Measurements from ENCODE around the gene SFMBT2.
"Not testable (repeated sequence)": the region's sequence is repeated elsewhere in the genome, so short reads cannot be mapped to it uniquely, and the experiment has no call there.

The SFMBT2 gene

DNA sequence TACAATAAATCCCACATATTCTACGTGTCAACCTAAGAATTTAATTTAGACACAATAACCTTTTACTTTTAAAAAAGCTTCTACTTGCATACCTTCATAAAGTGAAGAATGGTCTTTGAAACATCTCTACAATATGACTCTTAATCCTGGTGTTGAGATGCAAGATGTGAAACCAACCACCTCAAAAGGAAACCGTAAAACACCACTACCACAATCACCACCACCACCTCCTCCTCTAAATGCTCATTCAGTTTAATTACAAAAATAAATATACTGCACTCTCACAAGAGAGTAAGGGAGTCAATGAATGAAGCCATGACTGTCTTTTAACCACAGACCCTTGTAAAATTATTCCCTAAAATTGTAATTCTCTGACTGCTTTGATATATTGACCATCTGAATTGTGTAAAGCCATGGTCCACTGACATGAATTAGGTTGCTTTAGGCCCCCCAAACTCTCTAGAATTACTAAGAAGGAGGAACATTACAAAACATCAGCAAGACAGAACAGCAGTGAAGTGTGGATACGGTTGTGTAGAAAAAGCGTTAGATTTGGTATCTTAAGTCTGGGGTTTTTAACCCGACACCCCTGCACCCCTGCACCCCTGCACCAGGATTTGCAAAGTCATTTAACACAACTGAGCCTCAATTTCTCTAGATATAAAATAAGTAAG lies 171.4 kb downstream of the SFMBT2 start:
- in situ Hi-C loops (cut with MboI; ENCODE audit: low sequenced_read_pairs), result no loop called here

DNA sequence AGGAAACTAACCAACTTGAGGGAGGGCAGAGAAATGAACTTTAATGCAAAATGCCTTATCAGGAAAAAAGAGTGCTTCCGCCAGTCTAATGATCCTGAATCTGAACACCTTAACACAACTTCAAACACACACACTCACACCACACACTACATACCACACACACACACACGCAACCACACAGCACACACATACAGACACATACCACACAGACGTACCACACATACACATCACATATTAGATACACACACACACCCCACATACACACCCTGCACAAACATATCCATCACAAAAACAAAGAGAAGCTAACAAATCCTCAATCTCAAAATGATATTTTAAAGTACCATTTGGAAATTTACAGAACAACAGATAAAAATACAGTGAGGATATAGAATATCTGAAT lies 175.5 kb downstream of the SFMBT2 start:
- in situ Hi-C loops (cut with MboI; ENCODE audit: low sequenced_read_pairs), result no loop called here

DNA sequence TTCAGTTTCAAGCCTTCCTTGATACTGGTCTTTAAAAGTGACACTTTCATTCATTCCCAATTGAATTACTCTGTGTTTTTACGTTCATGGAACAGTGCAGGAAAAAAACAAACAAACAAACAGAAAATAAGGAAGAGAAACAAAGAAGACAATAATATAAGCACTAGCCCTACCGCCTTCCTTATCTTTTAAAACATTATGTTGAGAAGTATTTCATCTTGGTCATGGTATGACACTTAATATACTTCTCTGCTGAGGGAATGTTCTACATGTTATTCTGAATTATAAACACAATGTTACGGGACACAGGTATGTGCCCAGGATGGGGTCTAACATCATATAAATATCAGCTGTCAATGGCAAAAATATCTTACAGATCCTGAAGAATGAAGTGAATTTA lies 176.7 kb downstream of the SFMBT2 start:
- in situ Hi-C loops (cut with MboI; ENCODE audit: low sequenced_read_pairs), result no loop called here

DNA sequence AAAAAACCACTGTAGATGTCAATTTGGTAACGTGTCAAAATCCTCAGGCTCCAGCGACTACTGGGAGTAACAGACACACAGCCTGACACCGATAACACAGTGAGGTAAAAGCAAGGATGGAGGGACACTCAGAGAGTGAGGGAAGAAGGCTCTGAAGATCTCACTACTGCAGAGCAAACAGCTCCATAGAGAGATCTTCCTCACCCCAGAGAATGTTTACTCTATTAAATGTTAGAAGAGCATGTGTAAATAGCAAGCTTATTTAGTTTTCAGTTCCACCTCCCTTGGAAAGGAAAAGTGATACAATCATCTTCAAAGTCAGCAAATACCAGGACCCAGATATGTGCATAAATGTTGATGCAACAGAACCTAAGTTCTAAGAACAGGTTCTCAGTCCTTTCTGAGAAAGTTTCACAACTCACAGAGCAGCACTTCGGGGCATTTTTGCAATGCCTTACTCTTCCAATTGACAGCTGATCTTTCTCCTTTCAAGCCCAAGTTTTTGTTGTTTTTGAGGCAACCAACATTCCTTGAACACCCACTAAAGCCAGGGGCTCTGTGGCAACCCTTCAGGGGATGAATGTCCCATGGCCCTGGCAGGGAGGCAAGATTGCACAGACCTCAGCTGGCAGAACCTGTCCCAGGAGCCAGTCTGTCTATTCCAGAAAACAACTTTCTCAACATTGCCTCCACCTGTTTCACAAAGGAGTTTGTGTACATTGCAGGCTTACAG lies 177.4 kb downstream of the SFMBT2 start:
- in situ Hi-C loops (cut with MboI; ENCODE audit: low sequenced_read_pairs), result no loop called here

DNA sequence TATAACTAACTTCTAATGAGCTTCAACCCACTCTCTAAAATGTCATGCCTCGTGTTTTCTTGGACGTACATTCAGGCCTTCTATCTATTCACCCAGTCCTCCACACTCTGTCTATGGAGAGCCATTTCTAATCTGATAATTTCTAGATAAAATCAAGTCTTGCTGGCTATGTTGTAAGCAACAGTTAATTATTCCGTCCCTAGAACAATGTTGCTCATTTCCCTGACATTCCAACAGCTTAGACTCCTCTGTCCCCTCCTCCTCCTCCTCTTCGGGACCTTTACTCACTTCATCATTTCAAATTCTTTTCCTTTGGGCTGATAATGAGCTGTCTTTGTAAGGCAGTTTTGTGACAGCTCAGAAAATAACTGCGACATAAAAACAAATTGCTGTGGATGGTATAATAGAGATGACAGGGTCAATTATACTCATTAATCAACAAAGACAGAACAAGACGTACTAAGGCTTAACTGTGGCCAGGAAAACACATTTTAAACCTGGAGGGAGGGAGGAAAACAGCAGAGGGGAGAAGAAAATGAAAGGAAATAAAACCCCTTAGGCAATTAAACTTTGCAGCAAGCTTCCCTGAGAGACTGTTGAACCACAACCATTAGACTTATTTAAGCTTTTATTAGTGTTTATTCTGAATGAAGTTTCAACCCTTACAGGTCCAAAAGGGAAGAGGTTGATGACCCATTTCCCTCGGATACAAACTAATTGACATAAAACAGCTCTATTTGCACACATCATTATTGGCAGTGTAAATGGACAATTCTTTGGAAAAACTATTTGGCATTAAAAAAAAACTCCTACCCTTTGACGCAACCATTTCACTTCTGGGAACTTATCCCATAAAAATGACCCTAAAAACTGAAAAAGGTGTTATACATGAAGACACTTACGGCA lies 179.1 kb downstream of the SFMBT2 start:
- in situ Hi-C loops (cut with MboI; ENCODE audit: low sequenced_read_pairs), result no loop called here

DNA sequence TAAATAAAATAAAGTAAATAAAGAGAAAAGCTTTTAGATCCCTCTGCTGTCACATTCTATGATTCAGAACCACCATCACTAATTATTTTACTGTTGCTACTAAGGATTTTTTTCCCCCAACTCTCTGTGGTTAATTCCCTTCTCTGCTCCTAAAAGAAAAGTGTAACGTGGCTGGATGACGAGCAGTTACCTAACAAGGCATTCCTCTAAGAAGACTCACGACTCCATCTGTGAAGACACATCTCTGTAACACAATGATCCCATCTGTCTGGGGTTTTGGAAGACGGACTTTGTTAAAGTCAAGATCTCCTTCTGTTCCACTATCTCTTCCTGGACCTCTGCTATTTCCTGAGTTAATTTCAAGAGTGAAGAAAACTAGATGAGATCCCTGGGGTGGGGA lies 179.9 kb downstream of the SFMBT2 start:
- in situ Hi-C loops (cut with MboI; ENCODE audit: low sequenced_read_pairs), result no loop called here

DNA sequence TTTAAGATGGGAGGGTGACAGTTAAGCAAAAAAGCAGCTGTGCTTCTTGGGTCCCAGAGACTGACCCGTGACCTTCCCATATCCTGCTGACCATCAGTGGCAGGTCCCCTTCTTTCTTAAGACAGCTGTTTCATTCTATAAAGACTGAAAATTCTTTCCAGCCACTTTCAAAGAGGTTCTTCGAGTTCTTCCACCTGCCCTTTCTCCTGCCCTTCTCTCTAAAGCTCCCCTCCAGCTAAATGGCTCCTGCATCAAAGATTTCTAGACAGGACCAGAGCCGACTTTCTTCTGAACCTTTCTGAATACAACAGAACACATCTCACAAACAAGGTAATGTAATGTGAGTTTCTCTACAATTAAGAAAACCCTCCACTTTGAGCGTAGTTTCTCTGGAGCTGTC lies 180.8 kb downstream of the SFMBT2 start:
- in situ Hi-C loops (cut with MboI; ENCODE audit: low sequenced_read_pairs), result no loop called here

DNA sequence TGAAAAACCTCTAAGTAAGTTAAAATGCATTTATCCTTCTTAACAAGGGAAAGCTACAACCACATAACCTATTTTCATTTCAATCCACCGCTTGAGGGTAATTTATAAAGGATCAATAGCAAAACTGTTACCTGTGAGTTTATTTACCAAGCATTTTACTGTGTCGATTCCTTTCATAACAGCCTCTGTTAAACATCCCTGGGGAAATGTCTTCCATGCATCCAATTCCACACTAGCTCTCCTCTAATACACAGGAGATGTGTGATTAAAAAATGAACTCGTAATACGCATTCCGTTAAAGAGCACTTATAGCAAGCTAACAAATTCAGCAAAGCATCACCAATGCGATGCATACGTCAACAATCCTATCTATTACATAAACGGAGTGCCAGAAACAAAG lies 185.7 kb downstream of the SFMBT2 start:
- in situ Hi-C loops (cut with MboI; ENCODE audit: low sequenced_read_pairs), result no loop called here

DNA sequence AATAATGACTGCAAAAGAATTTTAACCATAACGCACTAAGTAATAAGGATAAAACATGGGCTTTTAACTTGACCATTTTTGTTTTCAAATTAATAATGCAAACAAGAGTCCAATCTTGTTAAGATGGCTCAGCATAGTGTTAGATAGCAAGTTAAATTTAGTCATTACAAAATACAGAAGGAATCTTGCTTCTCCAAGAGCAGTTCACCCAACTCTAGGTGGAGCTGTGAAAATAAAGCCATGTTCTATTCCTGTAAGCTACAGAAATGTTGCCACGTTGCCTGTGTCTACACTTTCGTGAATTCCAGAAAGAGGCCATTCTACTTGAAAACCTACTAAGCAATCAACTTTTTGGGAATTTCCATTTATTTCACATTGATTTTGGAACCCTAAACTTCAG lies 191.9 kb downstream of the SFMBT2 start:
- in situ Hi-C loops (cut with MboI; ENCODE audit: low sequenced_read_pairs), result no loop called here

DNA sequence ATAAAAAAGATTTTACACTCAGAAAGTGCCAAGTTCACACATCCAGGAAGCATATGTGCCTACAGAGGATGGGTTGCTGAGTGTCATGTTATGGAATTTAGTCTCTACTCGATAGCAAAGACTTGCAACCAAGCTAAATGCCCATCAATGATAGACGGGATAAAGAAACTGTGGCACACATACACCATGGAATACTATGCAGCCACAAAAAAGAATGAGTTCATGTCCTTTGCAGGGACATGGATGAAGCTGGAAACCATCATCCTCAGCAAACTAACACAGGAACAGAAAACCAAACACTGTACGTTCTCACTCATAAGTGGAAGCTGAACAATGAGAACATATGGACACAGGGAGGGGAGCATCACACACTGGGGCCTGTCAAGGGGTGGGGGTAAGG lies 198.1 kb downstream of the SFMBT2 start:
- in situ Hi-C loops (cut with MboI; ENCODE audit: low sequenced_read_pairs), result not testable (repeated sequence)

DNA sequence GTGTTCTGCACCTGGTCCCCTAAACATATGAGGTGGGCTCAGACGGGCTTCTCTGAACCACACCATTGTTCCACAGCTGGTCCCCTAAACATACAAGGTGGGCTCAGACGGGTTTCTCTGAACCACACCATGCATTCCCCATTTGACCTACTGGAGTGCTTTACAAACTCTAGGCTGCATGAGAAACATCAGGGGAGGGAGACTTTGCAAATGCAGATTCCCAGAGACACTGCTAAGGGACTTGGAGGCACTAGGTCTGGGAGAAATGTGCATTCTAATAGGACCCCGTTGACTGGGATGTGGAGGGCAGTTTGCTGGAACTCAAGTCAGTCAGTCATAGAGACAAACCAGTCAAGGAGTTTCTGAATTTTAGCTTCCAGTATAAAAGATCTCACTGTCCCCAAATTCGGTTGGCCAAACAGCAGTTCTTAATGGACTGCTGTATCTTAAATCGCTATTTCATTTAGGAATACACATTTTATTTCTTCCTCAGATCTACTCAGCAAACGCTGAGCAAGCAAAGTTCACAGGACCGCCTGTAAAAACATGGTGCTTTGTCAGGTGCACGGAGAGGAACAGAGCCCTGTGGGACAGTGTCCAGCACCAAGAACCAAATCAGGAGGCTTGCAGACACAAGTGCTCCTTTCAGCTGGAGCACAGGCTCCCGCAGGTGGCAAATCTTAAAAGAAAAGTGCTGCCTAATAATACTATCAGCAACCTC lies 198.8 kb downstream of the SFMBT2 start:
- in situ Hi-C loops (cut with MboI; ENCODE audit: low sequenced_read_pairs), result no loop called here

DNA sequence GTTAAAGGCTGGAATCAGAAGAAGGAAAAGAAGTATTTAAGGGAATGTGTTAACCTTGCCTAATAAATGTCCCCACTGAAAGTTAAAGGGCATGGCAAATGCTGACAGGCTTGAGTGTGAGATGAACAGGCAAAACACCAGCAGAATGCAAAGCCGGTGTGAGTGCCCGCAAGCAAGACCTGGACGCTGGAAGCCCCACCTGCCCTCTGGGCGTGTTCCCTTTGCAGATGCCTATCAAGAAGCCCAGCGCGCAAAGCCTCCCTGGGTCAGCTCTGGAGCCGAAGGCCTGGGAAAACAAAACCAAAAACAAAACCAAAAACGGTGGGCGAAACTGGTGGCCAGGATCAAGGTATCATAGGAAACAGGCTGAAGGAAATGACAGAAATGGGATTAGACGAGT lies 200.3 kb downstream of the SFMBT2 start:
- in situ Hi-C loops (cut with MboI; ENCODE audit: low sequenced_read_pairs), result no loop called here

DNA sequence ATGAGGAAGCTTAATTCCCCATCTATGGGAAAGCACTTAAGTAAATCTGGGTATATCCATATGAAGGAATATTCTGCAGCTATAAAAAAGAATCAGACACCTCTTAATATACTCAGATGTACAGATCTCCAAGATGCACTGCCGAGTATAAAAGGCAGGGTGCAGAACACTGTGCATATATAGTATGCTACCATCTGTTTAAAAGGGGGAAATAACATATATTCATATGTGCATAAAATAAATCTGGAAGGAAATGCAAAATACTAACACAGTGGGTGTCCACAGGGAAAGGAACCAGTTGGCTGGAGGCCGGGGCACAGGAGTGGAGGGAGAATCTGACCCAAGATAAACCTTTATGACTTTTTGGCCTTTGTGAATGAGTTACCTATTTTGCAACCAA lies 201.4 kb downstream of the SFMBT2 start:
- in situ Hi-C loops (cut with MboI; ENCODE audit: low sequenced_read_pairs), result no loop called here

DNA sequence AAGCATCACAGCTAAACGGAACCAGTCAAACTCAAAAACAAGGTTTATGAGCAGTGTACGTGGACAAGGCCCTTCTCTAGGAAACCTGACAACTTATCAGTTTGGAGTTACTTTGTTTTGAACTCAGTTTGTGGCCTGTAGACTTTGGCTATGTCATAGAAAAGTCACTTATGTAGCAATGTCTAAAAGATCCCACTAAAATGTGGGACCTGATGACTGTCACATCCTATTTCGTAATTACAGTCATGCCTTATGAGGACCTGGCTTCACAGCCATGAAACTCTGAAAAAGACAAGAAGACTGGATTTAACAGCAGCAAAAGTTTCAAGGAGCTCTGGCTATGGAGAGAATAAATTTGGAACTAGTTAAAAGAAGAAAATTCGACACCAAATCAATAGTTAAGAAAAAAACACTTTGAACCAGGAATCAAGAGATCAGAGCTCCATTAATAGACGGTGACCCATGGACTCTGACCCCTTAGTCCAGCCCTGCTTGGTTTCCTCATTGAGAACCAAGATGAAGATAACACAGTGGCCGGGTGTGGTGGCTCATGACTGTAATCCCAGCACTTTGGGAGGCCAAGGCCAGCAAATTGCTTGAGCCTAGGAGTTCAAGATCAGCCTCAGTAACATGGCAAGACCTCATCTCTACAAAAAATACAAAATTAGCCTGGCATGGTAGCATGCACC lies 204.3 kb downstream of the SFMBT2 start:
- in situ Hi-C loops (cut with MboI; ENCODE audit: low sequenced_read_pairs), result no loop called here

DNA sequence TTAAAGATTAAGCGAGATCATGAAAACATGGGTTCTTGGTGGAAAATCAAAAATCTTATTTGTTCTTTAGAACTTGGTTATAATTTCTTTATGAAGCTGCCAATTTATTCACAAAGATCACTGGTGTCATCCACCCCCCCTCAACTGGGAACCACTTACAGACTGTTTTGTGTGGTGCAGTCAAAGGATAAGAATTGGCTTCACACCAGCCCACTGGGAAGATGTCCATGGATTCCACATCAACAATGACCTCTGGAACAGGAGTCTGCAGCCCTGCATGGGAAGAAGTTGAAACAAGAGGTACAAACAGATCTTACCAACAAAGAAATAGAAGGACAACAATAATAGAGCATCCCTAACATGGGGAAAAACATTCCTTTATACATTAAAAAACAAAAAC lies 205.2 kb downstream of the SFMBT2 start:
- in situ Hi-C loops (cut with MboI; ENCODE audit: low sequenced_read_pairs), result no loop called here

DNA sequence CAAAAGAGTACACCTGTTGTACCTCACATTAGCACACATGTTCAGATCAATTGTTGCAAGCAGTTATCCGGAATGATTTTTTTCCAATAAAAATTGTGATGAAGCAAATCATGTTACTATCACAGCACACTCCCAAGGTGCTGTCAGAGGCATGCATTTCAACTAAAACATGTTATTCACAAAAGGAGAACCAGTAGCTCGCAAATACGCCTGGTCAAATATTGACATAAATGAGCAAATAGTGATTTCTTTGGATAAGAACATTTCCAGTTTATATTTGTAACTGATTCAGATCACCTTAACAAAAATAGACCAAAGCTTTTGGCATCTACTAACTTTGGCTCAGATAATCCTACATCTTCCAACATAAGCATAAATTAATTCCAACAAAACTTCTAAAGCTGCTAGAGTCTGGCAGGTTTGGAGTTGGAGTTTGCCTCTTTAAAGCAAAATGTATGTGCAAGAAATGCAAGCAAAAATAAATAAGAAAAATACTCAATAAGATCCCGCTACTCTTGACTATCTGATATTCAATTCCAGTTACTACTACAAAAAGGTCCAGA lies 208.0 kb downstream of the SFMBT2 start:
- in situ Hi-C loops (cut with MboI; ENCODE audit: low sequenced_read_pairs), result no loop called here

DNA sequence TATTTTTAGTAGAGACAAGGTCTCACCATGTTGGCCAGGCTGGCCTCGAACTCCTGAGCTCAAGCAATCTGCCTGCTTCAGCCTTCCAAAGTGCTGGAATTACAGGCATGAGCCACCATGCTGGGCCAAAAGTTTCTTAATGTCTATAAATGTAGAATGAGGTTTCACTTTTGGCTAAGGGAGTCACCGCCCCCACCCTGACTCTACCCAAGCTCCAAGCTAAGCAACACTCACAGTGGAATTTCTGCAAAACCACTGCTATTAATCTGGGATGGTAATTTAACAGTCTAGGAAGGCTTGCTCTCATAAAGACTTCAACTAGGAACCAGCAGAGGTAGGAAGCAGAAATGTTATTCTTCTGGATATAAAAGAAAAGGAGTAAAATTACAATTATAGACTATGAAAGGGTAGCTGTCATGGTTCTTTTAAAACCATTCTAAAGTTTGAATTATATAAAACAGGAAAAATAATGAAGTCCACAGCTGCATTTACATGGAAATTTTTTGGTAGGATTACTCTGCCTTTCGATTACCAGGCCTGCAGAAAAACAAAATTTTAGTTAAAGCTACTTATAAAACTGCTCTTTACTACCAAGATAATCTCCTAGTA lies 211.6 kb downstream of the SFMBT2 start:
- in situ Hi-C loops (cut with MboI; ENCODE audit: low sequenced_read_pairs), result no loop called here

DNA sequence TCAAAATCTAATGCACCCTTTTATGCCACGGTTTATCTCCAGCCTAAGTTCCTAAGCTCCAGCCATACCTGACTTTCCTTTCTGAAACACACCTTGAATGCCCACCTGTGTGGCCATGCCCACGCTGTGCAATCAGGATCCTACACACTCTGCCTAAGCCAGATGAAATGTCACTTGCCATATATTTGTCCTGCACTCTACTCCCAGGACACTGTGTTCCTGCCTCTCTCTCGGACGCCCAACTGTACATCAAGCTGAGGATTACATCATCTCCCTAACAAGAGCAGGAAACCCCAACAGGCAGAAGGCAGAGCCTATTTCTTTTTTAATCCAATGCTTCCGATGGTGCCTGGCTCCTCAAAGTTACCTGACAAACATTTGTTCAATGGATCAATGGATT lies 214.6 kb downstream of the SFMBT2 start:
- in situ Hi-C loops (cut with MboI; ENCODE audit: low sequenced_read_pairs), result no loop called here

DNA sequence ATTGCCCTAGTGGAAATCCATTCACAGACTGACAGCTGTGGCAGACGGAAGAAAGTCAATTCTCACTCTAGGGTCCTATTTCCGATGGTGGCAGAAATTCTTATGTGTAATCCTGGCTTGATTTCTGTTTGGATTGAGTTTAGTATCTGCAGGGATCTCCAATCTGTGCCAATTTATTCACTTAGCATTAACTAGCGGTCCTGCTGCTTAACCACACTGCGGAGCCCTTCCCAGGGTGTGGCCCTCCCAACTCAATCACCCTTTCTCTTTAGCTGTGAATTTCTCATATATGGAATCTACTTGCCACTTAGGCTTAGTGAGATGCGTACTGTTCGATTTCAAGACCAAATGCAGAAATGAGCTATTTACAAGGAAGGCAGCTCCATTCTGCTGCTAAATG lies 215.7 kb downstream of the SFMBT2 start:
- in situ Hi-C loops (cut with MboI; ENCODE audit: low sequenced_read_pairs), result no loop called here

DNA sequence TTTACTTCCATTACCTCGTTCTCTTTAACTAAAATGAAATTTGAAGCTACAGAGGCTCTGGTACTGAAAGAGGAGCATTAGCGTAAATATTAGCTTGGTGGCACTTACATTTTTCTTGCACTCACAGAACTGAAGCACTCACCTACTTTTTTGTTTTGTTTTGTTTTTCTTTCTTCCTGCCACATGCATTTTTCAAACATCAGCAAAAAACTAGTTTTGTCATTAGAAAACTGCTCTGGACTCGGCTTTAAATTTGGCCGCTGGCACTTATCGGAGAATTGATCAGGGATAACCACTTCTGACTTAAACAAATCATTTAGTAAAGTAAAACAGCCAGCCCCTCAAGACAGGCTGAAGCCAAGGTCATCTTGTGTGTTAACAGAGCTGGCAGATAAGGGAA lies 216.3 kb downstream of the SFMBT2 start:
- in situ Hi-C loops (cut with MboI; ENCODE audit: low sequenced_read_pairs), result no loop called here
